COR-L47 (cell line): ENCODE measurements around the gene NPAS3.

ENCODE experiments used
- DNase-seq: peaks from one replicate; lab custom pipeline; 2025; lab: John Stamatoyannopoulos, UW

The NPAS3 gene

DNA sequence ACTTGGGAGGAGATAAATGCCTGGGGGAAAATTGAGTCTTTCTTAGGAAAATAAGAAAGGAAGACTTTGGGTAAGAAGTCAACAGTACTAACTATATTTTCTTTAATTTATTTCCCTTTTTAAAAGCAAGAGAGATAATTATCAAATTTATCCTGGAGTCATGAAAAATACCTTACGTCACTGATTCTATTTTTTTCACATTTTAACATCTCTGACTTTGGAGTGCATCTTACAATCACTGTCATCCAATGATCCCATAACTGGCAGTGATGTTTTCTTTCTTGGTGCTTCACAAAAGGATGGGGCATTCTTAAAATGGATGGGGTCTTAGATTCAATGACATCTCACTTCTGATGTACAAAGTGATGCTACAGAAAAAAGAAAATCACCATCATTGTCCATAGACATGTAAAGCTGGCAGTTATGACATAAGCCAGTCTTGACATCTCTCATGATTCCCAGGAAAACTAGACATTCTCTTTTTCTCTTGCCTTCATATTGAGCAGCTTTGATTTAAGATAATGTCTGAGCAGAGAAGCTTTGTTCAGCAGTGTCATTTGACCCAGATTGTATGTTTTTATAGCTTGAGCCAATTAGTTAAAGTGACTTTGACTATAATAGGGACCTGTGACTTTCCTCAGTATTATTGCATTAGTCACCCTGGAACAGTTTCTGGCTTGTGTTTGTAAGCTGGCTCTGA, 776.0 kb downstream of the NPAS3 start:
- peak; percentile 1 for DNase-seq

DNA sequence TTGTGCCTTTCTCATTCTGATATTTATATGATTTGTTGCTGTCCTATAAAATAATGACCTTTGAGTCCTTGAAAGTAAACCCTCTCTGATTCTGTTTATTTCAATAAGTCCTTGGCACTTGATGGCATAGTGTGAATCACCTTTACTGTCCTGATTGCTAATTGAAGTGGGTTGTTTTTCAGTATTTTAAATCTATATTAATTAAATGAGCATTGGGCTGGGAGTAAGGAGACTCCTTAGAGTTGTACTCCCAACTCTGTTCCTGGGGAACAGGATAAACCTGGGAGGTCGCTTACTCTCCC, 776.5 kb downstream of the NPAS3 start:
- no peak for DNase-seq

DNA sequence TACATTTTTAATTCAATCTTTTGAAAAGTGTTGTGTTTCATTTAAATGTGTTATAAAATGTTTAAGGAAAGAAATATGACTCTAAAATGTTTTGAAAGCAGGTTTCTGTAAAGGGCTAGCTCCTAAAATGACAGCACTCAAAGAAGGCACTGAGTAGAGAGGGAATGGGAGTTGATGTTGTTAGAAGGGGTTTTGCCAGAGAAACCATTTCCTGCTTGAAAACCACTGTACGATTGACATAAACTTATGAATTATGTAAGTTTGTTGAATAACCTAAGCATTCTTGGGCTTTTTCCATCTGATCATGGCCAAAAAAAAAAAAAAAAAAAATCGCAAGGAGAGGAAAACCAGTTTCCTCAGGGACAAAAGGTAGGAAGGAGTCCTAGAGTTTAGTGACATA, 778.2 kb downstream of the NPAS3 start:
- DNase-seq, result no peak

DNA sequence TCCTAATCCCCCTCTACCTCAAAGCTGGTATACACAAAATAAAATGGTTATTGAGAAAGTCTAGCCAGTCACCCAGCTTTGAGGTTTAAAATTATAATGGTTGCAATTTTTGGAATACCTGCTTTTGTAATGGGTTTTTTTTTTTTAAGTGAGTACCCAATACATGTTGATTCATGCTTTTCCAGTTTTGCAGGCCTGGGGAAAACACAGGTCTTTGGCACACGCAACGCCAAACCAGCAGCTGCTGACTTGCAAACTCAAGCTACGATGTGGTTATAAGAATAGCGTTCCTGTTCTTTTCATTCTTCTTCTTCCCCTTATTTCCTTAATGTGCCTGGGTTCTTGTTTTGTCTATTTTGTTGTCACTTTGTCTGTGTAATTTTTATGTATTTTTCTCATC, 779.2 kb downstream of the NPAS3 start:
- no peak for DNase-seq

DNA sequence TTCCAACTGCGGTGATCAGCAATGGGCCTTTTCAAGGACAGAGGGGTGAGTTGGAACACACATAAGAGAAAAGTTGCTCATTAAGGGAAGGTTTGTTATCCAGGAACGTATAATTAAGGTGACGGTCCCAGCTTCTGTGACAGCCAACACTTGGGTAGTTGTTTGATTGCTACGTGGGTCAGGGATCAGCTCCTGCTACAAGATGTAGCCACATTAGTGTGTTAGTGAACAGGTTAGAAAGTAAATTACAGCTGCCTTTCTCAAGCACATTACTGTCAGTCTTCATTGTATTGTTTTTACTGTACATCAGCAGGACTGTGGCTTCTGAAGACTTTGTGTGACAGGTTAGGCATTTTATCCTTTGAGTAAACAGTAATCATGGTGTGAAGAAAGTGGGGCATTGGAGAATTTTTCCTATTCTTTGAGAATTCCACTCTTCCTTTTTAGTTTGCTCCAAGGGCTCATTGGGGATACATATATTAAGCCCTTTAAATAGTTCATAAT, 781.7 kb downstream of the NPAS3 start:
- peak; percentile 22 for DNase-seq

DNA sequence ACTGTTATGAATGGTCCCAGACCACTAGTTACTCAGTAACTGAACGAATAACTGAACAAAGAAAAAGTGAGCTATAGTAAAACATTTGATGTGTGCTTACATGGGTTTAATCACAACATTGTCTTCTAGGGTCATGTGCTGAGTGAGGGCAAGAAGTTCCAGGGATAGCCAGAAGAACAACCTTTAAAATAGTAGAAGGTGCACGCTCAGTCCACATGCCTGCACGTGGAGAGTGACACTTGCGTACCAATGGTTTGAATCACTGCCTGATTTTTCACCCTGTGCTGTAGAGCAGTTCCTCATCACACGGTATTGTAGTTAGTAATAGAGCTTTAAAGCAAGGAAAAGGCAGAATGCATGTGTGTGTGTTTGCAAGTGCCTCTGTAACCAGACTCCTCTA, 788.0 kb downstream of the NPAS3 start:
- no peak for DNase-seq

DNA sequence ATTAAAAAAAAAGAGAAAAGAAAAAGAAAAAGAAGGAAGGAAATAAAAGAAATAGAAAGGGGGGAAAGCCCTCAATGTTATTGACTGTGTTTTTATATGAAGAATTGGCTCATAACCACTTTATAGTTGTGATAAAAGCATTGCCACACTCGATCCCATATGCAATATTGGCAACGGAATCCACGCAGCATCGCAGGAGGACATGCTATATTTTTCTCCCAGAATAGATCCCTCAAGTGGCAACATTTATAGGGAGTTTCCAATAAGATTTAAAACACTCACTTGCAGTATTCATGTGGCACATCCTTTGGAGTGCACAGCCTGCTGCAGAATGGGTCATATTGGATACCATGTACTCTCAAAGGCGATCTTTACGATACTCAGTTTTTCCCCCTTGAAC, 788.9 kb downstream of the NPAS3 start:
- no peak for DNase-seq

DNA sequence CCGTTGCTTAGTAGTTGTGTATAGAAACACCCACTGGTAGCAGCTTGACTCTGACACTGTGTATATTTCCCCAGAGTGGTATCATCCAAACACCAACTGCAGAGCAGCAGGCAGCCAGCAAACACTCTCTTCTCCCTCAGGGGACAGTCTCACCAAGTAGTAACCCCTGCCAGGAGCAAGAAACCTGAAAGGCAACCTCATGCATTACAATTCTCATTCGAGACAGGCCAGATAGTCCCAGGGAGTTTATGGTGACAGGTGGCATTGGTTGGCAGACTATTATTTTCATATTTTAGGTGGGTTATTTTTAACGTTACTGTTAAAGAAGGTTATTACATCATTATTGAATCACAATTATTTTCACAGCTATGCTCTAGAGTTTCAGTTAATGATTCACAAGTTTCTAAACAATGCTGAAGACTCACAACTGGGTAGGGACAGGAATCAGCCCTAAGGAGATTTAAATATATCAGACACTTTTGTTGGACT, 789.4 kb downstream of the NPAS3 start:
- DNase-seq, result no peak

DNA sequence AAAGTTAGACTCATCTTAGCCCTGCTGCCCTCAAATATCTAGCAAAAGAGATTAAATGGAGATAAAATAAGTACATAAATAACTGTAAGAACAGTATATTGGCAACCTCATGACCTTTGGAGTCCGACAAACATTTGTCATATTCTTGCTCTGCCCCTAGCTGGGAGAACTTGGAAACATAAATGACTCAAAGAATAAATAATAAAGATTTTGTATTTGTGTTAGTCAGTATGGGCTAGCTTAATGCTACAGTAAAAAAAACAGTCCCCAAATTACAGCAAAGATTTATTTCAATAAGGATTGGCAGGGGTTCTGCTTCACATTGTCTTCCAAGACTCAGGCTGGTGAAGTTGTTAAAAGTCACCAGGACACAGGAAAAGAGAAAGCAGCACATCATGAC, 791.5 kb downstream of the NPAS3 start:
- DNase-seq, result no peak

DNA sequence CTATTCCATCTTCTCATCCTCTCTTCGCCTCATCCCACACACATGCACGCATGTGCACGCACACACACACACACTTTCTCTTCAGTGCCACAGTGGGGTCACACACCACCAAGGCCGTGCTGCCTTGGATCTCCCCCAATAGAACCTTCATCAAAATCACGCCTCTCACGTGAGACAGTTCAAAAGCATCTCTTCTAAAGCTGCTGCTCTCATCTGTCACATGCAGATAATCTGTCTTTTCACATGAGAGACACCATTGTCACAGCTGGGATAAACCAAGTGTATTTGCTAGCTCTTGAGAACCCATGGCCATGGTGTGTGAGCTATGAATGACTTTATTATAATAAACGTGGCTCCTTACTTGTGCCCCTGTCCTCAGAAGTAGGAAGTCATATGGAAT, 793.5 kb downstream of the NPAS3 start:
- DNase-seq, result no peak

DNA sequence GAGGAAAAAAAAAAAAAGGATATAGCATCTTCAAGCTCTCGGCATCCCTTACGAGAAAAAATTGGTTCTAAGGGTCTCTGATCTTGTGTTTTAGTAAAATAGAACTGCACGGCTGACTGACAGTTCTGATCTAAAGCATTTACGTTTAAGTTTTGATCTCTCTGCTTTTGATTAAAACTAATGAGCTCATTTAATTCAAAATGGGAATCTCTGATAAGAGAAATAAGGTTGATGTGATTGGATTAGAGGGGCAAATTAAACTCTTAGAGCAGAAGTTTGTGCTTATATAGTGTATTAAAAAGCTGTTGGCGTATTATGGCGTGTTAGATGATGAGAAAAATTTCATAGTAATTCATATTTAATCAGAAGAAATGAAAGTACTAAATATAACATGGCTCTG, 794.6 kb downstream of the NPAS3 start:
- DNase-seq, result no peak

DNA sequence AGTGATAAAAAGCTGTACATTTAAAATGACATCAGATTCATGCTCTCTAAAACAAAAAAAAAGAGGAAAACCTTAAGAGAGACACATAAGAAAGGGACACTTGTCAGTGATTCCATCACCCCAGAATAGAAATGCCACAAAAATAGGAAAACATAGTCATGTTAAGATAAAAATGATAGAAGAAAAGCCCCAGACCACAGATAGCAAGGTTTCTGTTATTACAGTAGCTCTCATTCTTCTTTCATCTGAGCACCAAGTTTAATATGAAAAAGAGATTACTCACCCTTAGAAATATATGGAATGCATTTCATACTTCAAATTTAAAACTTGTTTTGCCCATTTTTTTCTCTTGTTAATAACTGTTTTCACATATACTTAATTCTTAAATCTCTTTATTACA, 795.0 kb downstream of the NPAS3 start:
- no peak for DNase-seq

DNA sequence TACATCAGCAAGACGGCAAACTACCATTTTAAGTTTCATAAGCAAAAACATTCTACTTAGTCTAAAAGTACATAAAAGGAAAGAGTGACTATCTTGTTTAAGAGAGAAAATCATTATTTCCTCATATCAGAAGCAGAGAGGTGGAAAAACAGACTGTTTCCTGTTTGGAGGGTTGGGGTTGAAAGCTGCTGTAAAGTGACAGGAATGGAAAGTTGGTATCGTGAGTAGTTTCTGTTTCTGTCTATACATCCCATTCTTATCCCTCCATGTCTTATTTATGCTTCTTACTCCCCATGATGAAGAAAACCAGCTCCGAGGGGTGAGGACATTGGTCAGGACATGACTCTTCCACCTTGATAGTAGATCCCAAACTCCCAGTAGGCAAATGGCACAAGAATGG, 795.7 kb downstream of the NPAS3 start:
- DNase-seq, result no peak

DNA sequence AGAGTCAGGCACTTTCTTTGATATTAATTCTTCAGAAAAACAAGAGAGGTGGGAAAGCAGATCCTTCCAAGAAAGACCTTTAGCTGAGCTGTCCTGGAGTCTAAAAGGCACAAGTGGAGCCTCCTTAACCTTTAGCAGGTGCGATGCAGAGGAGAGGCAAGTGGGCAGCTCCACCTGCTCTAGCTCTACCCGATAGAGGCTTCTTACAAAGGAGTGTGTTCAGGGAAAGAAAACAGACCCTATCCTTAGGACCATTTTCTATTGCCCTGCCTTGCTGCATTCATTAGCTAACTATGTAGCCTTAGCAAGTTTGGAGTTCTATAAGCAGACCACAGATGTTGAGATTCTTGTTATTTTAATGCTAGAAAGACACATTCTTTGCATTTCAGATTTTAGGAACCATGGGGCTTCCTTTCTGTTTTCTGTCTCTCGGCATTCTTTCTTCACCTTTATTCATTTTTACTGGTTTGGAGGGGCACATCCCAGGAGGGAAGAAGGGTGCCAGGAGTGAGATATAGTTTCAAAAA, 797.7 kb downstream of the NPAS3 start:
- no peak for DNase-seq

DNA sequence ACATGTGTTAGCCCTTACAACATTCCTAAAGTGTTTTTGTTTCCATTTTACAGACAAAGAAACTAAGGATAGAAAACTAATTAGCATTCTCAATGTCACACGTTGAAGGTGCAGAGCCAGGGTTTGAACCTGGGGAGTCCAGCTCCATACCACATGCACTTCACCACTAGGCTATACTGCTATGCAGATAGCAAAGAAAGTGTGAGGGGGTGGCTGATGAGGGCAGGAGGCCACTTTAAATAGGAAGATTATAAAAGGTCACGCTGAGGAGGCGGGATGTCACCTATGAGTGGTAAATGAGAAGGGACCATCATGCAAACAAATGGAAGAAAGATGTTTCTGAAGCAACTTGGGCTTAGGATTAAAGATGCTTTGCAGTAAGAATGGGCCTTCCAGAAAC, 798.3 kb downstream of the NPAS3 start:
- no peak for DNase-seq

DNA sequence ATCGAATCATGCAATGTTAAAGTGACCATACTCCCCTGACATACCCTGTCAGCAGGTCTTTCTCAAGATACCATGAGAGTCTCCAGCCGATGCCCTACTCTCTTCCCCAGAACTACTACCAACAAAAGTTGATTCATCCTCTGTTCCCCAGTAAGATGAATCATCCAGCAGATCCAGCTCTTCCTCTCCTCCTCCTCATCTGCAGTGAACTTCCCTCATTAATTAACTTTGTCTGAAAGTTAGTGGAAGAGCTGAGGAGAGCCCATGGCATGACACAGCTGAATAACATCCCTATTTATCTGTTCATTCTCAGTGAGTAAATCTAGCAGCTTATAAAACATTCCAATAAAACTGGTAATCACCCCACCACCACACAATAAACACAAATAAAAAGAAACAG, 798.8 kb downstream of the NPAS3 start:
- no peak for DNase-seq

DNA sequence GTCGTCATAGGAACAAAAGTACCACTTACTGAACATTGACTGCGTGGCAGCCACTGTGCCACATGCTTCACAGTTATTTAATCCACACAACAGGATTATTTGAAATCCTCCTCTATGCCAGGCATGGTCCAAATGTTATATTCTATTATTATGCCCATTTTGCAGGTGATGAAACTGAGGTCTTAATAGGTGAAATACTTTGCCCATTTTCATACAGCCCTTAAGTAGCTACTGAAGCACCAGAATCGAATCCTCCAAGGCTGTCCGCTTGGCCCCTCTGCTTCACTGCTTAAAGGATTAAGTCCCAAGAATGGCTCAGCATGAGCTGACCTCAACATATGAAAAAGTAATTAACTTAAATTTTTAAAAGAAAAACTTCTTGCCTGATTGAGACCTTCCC, 799.4 kb downstream of the NPAS3 start:
- DNase-seq, result no peak

DNA sequence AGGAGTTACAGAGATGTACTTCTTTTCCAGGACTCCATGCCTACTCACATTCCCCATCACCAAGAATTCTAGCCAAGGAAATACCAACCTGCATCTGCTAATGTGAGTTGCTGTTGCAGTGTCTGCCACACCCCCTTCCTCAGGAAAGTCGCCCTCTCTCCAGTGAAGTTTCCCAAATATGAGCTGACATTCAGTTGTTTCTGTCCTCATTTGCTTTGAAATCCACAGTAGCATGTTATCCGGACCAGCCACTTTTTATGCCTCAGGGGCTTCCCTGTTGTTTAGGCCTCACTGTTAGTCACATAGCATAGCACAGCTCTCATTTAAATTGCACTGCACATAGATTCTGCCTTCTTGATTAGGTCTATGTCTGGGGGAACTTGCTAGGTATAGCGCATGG, 799.8 kb downstream of the NPAS3 start:
- DNase-seq, result no peak

DNA sequence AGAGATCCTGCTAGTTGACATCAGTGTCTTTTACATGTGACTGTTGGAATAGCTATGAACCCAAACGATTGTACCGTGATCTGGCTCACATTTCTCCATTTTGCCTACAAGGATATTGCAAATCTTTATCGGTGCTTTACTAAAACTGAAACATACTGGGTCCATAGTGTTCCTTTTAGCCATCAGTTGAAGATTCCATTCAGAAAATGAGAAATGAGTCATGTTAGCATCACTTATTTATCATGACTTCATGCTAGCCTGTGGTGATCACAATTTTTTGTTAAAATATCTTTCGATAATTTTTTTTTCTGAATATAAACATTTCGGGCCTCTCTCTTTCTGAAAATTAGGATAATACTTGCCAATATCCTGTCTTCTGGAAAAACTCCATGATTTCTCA, 801.9 kb downstream of the NPAS3 start:
- DNase-seq, result no peak

DNA sequence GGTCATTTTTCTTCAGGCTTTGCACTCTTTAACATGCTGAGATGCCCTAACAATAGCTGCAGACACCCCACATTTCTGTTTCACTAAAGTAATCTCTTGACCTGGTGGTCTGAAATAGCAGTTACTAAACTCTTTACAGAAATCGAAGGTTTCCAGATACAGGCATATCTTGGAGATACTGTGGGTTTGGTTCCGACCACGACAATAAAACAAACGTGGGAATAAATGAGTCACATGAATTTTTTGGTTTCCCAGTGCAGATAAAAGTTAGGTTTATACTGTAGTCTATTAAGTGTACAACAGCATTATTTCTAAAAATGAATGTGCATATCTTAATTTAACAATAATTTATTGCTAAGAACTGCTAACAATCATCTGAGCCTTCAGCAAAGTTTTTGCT, 803.5 kb downstream of the NPAS3 start:
- no peak for DNase-seq

DNA sequence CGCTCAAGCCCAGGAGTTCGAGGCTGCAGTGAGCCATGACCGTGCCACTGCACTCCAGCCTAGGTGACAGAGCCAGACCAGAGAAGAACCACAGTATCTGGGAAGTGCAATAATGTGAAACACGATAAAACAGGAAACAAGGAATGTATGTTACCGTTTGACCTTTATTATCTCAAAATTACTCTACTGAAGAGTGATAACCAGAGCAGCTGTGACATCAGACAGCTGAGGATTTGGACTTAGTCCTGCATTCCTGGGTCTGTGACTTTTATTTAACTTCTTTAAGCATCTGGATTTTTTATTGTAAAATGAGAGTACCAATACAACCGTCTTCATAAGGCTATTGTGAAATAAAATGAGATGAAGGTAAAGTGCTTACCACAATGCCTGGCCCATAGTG, 806.5 kb downstream of the NPAS3 start:
- no peak for DNase-seq

DNA sequence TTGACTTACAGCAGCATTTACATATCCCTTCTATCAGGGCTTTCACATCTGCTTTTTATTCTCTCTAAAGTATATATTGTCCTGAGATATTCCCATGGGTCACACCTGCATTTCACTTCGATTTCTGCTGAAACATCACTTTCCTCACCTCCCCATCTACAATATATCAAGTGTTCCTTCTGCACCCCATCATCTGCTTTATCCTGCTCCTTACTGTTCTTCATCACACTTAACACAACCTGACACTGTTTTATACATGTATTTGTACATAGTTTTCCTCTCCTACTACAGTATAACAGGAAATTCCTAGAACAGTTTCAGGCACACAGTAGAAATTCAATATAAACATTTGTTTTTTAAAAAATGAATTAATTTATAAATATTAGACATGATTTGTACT, 809.1 kb downstream of the NPAS3 start:
- DNase-seq, result no peak

DNA sequence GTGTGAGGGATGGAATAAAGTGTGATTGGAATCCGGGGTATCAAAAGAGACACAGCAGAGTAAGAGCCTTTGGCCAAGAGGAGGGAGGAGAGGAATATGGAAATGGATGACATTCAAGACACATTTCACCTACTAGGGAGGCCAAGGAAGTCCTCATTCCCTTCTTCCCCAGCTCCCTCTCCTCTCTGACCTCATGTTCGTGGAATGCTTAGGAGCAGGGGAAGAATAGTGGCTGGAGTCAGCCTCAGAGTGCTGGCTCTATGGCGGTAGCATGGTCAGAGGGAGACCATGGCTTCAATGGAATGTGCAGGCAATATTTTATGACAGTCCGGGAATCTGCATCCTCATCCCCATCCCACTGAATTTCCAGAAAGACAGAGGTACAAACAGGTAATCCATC, 815.6 kb downstream of the NPAS3 start:
- no peak for DNase-seq

DNA sequence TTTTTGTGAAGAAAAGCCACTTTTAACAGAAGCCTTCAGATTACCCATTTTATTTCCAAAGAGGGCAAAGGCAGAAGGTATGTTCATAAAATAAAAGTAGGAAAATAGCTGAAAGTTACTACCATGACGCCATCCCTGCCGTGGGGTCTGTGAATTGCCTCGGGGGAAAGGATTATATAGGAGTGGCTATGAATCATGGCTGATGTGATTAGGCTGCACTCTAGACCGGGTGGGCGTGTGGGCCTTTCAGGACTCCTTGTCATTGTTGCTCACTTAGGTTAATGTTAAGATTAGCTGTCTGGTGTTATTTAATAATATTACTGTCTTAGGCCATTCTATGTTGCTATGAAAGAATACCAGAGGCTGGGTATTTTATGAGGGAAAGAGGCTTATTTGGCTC, 816.7 kb downstream of the NPAS3 start:
- DNase-seq, result no peak
